ENCODE data around the gene MSI1.
"Not testable (repeated sequence)": the region's sequence is repeated elsewhere in the genome, so short reads cannot be mapped to it uniquely, and the experiment has no call there.

Gene MSI1

DNA sequence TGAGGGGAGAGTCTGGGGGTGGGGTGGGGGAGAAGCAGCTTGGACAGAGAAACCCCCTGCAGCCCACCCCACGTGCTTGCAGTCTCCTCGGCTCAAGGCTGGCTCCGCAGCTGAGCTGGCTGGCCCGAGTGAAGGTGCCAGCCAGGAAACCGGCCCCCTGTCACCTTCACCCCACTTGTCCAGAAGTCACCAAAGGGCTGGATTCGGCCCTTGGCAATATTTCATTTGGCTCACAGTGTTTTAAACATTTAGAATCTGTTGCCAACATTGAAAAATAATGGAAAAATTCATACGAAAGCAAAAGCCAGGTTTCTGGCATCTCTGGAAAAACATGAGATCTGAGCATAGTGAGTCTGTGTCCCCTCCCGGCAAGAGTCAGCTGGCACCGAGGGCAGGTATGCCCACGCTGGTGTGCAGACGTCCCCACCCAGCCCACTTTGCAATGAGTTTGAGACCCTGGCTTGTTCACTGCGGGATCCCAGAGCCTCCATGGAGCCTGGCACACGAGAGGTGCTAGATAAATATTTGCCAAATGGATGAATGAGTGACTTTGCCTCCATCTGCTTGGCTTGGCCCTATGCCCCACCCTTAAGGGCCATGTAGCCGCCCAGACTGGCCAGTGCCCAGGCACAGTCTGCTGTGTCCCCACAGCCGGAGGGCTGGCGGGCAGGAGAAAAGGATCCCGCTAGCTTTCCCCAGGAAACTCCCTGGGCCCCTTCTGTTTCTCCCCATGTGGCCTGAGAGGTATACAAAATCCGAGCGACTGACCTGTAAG lies 18.2 kb downstream of the MSI1 start:
- no peak overlapping the region for H3K27ac ChIP-seq (ENCODE audit: low read depth, low read length)
- no peak overlapping the region for H3K4me3 ChIP-seq (ENCODE audit: low read depth in 1 of 2, low read length in 2 of 2)

DNA sequence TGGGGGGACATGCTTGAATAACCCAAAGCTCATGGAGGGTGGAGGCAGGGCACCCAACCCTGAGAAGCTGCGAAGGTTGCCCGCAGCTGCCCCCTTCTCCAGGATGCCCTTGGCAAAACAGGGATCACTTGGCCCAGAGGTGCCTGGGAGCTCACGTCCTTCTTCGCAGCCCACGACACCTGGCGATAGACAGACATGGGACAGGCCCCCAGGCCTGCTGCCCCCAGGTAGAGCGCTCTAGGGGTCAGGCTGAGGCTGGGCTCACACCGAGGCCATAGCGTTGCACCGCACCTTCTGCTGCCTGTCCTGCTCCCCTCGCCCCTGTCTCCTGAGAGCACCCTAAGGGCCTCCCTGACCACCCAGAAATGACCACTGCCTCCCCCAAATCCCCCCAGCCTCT lies 21.2 kb downstream of the MSI1 start:
- Histone ChIP-seq H3K9ac (ENCODE audit: low read length) (no peak overlapping the region), H3K36me3 (ENCODE audit: insufficient read depth, low read length) (no peaks in the 10 kb centered on the region), H3K27ac (ENCODE audit: low read depth, low read length) (no peak overlapping the region), H3K4me3 (ENCODE audit: low read depth in 1 of 2, low read length in 2 of 2) (no peak overlapping the region), H3K27me3 (ENCODE audit: control insufficient read depth in 1 of 2, insufficient read depth in 2 of 2, low read length in 2 of 2) (no peaks in the 10 kb centered on the region), H3K9me3 (ENCODE audit: low read length) (no peaks in the 10 kb centered on the region), H3K4me1 (ENCODE audit: insufficient read depth, low read length) (no peaks in the 10 kb centered on the region)

More for the DNA sequence above, 18.2 kb downstream of the MSI1 start:
- Histone ChIP-seq H3K4me1 (ENCODE audit: insufficient read depth, low read length) (no peaks in the 10 kb centered on the region), H3K27me3 (ENCODE audit: control insufficient read depth in 1 of 2, insufficient read depth in 2 of 2, low read length in 2 of 2) (no peaks in the 10 kb centered on the region), H3K9ac (ENCODE audit: low read length) (no peak overlapping the region), H3K36me3 (ENCODE audit: insufficient read depth, low read length) (no peaks in the 10 kb centered on the region), H3K9me3 (ENCODE audit: low read length) (no peaks in the 10 kb centered on the region)

DNA sequence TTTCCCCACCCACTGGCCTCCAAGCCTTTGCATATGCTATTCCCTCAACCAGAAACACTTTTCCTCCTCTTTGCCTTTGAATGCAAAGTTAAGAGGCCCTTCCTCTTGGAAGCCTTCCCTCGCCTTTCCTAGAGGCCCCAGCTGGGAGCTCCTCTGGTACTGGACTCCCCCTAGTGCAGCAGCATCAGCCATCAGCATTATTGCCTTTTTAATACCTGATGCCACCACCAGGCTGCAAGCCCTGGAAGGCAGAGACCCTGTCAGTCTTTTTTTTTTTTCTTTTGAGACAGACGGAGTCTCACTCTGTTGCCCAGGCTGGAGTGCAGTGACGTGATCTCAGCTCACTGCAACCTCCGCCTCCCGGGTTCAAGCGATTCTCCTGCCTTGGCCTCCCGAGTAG lies 22.3 kb downstream of the MSI1 start:
- Histone ChIP-seq H3K27me3 (ENCODE audit: control insufficient read depth in 1 of 2, insufficient read depth in 2 of 2, low read length in 2 of 2) (peaks cover 0 to 8% of the 10 kb centered on the region in 2 donors), H3K9me3 (ENCODE audit: low read length) (no peaks in the 10 kb centered on the region), H3K36me3 (ENCODE audit: insufficient read depth, low read length) (no peaks in the 10 kb centered on the region), H3K4me1 (ENCODE audit: insufficient read depth, low read length) (no peaks in the 10 kb centered on the region), H3K4me3 (ENCODE audit: low read depth in 1 of 2, low read length in 2 of 2) (no peak overlapping the region), H3K9ac (ENCODE audit: low read length) (no peak overlapping the region), H3K27ac (ENCODE audit: low read depth, low read length) (no peak overlapping the region)

DNA sequence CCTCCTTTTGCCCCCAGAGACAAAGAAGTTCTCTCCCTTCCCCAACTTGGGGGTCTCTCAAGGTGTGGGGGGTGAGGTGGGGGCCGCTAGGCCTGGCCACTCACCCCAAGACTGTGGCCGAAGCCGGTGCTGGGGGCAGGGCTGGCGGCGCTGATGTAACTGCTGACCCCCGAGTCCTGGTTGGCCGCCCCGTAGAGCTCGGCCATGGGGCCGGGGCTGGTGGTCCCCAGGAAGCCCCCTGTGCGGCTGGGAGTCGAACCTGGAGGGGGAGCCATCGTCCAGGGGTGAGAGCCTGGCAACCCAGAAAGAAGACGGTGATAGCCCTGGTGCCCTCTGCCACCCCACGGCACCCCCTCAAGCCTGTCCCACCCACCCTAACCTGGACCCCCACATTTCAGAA lies 22.9 kb downstream of the MSI1 start:
- H3K4me1 ChIP-seq (ENCODE audit: insufficient read depth, low read length), result no peaks in the 10 kb centered on the region
- H3K27ac ChIP-seq (ENCODE audit: low read depth, low read length), result no peak overlapping the region
- no peaks in the 10 kb centered on the region for H3K9me3 ChIP-seq (ENCODE audit: low read length)
- H3K27me3 ChIP-seq (ENCODE audit: control insufficient read depth in 1 of 2, insufficient read depth in 2 of 2, low read length in 2 of 2), result peaks cover 0 to 11% of the 10 kb centered on the region in 2 donors
- H3K36me3 ChIP-seq (ENCODE audit: insufficient read depth, low read length), result no peaks in the 10 kb centered on the region
- H3K9ac ChIP-seq (ENCODE audit: low read length), result no peak overlapping the region
- no peak overlapping the region for H3K4me3 ChIP-seq (ENCODE audit: low read depth in 1 of 2, low read length in 2 of 2)

- H3K27me3 ChIP-seq (ENCODE audit: control insufficient read depth in 1 of 2, insufficient read depth in 2 of 2, low read length in 2 of 2), result peaks cover 0 to 15% of the 10 kb centered on the region in 2 donors
- no peaks in the 10 kb centered on the region for H3K36me3 ChIP-seq (ENCODE audit: insufficient read depth, low read length)
- H3K4me1 ChIP-seq (ENCODE audit: insufficient read depth, low read length), result no peaks in the 10 kb centered on the region
- H3K9me3 ChIP-seq (ENCODE audit: low read length), result no peaks in the 10 kb centered on the region
- H3K9ac ChIP-seq (ENCODE audit: low read length), result no peak overlapping the region
- H3K27ac ChIP-seq (ENCODE audit: low read depth, low read length), result no peak overlapping the region
- no peak overlapping the region for H3K4me3 ChIP-seq (ENCODE audit: low read depth in 1 of 2, low read length in 2 of 2)
Measured at GRCh38 chr12:120343692-120344091, 25.3 kb downstream of the MSI1 start.

GRCh38 chr12:120343039-120343537 lies 25.9 kb downstream of the MSI1 start:
- Histone ChIP-seq H3K27me3 (ENCODE audit: control insufficient read depth in 1 of 2, insufficient read depth in 2 of 2, low read length in 2 of 2) (peaks cover 0 to 15% of the 10 kb centered on the region in 2 donors), H3K9ac (ENCODE audit: low read length) (no peak overlapping the region), H3K27ac (ENCODE audit: low read depth, low read length) (no peak overlapping the region), H3K9me3 (ENCODE audit: low read length) (no peaks in the 10 kb centered on the region), H3K36me3 (ENCODE audit: insufficient read depth, low read length) (no peaks in the 10 kb centered on the region), H3K4me1 (ENCODE audit: insufficient read depth, low read length) (no peaks in the 10 kb centered on the region), H3K4me3 (ENCODE audit: low read depth in 1 of 2, low read length in 2 of 2) (no peak overlapping the region)

DNA sequence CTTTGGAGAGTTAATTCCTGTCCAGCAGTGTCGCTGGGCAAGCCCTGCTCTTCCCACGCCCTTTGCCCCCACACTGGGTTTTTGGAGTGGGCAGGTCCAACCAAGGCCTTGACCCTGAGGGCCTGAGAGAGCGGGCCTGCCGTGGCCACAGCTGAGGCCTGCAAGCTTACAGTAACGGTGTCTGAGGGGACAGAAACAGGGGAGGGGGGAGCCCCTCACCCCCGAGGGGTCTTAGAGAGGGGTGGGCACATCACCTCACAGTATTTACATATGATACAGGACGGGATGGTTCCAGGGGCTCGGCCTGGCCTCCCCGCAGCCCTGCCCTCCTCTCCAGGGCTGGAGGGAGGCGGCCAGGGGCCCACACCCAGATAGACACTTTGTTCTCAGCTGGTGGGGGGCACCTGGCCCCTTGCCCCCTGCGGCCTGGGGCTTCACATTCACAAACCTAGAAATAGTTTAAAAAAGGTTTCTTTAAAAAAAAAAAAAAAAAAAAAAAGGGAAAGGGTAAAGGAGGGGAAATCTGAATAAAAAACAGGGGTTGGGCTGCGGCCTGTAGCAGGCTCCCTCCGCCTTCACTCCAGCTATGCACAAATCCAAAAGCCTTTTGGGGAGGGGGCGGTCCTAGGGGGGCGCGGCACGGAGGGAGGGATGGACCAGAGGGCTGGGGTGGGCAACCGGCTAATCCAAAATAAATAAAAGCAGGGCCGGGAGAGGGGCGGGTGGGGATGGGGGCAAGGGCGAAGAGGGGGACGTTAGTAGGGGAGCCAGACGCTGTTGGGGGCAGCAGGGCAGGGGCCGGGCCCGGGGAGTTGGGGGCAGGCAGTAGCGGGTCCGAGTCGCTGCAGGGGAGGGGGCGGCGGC lies 26.6 kb downstream of the MSI1 start:
- Histone ChIP-seq H3K9me3 (ENCODE audit: low read length) (no peaks in the 10 kb centered on the region), H3K4me1 (ENCODE audit: insufficient read depth, low read length) (no peaks in the 10 kb centered on the region), H3K9ac (ENCODE audit: low read length) (no peak overlapping the region), H3K27ac (ENCODE audit: low read depth, low read length) (no peak overlapping the region), H3K4me3 (ENCODE audit: low read depth in 1 of 2, low read length in 2 of 2) (no peak overlapping the region), H3K27me3 (ENCODE audit: control insufficient read depth in 1 of 2, insufficient read depth in 2 of 2, low read length in 2 of 2) (peaks cover 0 to 15% of the 10 kb centered on the region in 2 donors), H3K36me3 (ENCODE audit: insufficient read depth, low read length) (no peaks in the 10 kb centered on the region)

GRCh38 chr12:120339256-120339655 lies 29.7 kb downstream of the MSI1 start:
- Histone ChIP-seq H3K36me3 (ENCODE audit: insufficient read depth, low read length) (no peaks in the 10 kb centered on the region), H3K4me3 (ENCODE audit: low read depth in 1 of 2, low read length in 2 of 2) (no peak overlapping the region), H3K9ac (ENCODE audit: low read length) (no peak overlapping the region), H3K27ac (ENCODE audit: low read depth, low read length) (no peak overlapping the region), H3K9me3 (ENCODE audit: low read length) (no peaks in the 10 kb centered on the region), H3K27me3 (ENCODE audit: control insufficient read depth in 1 of 2, insufficient read depth in 2 of 2, low read length in 2 of 2) (peaks cover 0 to 15% of the 10 kb centered on the region in 2 donors), H3K4me1 (ENCODE audit: insufficient read depth, low read length) (no peaks in the 10 kb centered on the region)

DNA sequence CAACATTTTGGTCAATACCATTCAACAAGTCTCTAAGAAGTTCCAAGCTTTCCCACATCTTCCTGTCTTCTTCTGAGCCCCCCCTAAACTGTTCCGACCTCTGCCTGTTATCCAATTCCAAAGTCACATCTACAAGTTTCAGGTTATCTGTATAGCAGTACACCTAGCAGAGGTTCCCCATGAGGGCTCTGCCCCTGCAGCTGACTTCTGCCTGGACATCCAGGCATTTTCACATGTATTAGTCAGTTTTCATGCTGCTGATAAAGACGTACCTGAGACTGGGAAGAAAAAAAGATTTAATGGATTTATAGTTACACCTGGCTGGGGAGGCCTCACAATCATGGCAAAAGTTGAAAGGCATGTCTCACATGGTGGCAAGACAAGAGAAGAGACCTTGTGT lies 31.2 kb downstream of the MSI1 start:
- no peak overlapping the region for H3K9ac ChIP-seq (ENCODE audit: low read length)
- H3K27ac ChIP-seq (ENCODE audit: low read depth, low read length), result no peak overlapping the region
- no peaks in the 10 kb centered on the region for H3K9me3 ChIP-seq (ENCODE audit: low read length)

GRCh38 chr12:120336392-120336791 lies 32.6 kb downstream of the MSI1 start:
- not testable (repeated sequence) for H3K27ac ChIP-seq (ENCODE audit: low read depth, low read length); H3K27me3 ChIP-seq (ENCODE audit: control insufficient read depth in 1 of 2, insufficient read depth in 2 of 2, low read length in 2 of 2); H3K4me1 ChIP-seq (ENCODE audit: insufficient read depth, low read length); H3K9ac ChIP-seq (ENCODE audit: low read length); H3K36me3 ChIP-seq (ENCODE audit: insufficient read depth, low read length); H3K4me3 ChIP-seq (ENCODE audit: low read depth in 1 of 2, low read length in 2 of 2); H3K9me3 ChIP-seq (ENCODE audit: low read length)

More for the DNA sequence above, 31.2 kb downstream of the MSI1 start:
- Histone ChIP-seq H3K4me3 (ENCODE audit: low read depth in 1 of 2, low read length in 2 of 2) (no peak overlapping the region), H3K27me3 (ENCODE audit: control insufficient read depth in 1 of 2, insufficient read depth in 2 of 2, low read length in 2 of 2) (peaks cover 0 to 15% of the 10 kb centered on the region in 2 donors), H3K36me3 (ENCODE audit: insufficient read depth, low read length) (no peaks in the 10 kb centered on the region), H3K4me1 (ENCODE audit: insufficient read depth, low read length) (no peaks in the 10 kb centered on the region)

DNA sequence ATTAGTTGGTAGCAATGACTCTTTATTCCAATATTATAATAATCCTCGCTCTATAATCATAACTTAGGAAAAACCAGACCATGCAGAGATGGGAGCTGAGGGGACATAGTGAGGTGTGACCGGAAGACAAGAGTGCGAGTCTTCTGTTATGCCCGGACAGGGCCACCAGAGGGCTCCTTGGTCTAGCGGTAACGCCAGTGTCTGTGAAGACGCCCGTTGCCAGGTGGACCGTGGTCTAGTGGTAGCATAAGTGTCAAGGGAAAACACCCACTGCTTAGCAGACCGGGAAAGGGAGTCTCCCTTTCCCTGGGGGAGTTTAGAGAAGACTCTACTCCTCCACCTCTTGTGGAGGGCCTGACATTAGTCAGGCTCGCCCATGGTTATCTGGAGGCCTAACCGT lies 33.5 kb downstream of the MSI1 start:
- H3K9me3 ChIP-seq (ENCODE audit: low read length); H3K4me3 ChIP-seq (ENCODE audit: low read depth in 1 of 2, low read length in 2 of 2); H3K27ac ChIP-seq (ENCODE audit: low read depth, low read length); H3K36me3 ChIP-seq (ENCODE audit: insufficient read depth, low read length); H3K27me3 ChIP-seq (ENCODE audit: control insufficient read depth in 1 of 2, insufficient read depth in 2 of 2, low read length in 2 of 2); H3K4me1 ChIP-seq (ENCODE audit: insufficient read depth, low read length); H3K9ac ChIP-seq (ENCODE audit: low read length): not testable (repeated sequence)

All from muscle layer of colon (tissue), 2 donors.